Esophagus muscularis mucosa (tissue), 4 donors: Measurements from ENCODE around the gene ANGPTL4.
"Not testable (repeated sequence)": the region's sequence is repeated elsewhere in the genome, so short reads cannot be mapped to it uniquely, and the experiment has no call there.

Experiments
- CTCF ChIP-seq, 3 experiments: fragments of 200-600 bp in 2 of 3; fragments of 450-650 bp in 1 of 3; sonication (generic) in 2 of 3; IDR thresholded peaks; one replicate each; pipeline ENCODE4 v1.5.1; 2017 to 2019; ENCODE audit warnings: antibody characterized with exemption in 3 of 3, mild to moderate bottlenecking in 2 of 3, moderate library complexity in 1 of 3
- EP300 ChIP-seq: sonication (generic); formaldehyde crosslinking; IDR thresholded peaks from one replicate; pipeline ENCODE4 v1.6.1; 2017; ENCODE audit warnings: antibody characterized with exemption
- POLR2A ChIP-seq: fragments of 450-650 bp; IDR thresholded peaks from one replicate; pipeline ENCODE4 v1.6.1; 2017; ENCODE audit warnings: antibody characterized with exemption, moderate library complexity, mild to moderate bottlenecking, low read depth
- POLR2AphosphoS5 ChIP-seq, 2 donors: sonication (generic); formaldehyde crosslinking; IDR thresholded peaks; one replicate each; pipeline ENCODE4 v1.6.1; 2017; ENCODE audit warnings: antibody characterized with exemption in 2 of 2

GRCh38 chr19:8379156-8379891 is 15.4 kb downstream of the ANGPTL4 start:
- TF ChIP-seq CTCF (IDR thresholded peaks at IDR 0.05); POLR2A; POLR2AphosphoS5 (IDR thresholded peaks at IDR 0.05); EP300: not testable (repeated sequence)
